K562 (cell line): ENCODE data around the gene PPP1R3A. TPM values are rescaled to one million over a fixed set of nuclear protein-coding genes. Genes with fewer than 3 reads are reported as not detected.

Experiments used
- ZNF436 ChIP-seq: fragments of 250-450, 450-650 bp; sonication (Bioruptor Pico); formaldehyde crosslinking; IDR thresholded peaks from 2 replicates; pipeline ENCODE4 v1.7.0; 2020; ENCODE audit warnings: mild to moderate bottlenecking
- polyA plus RNA-seq, 8 experiments: library from polyadenylated mRNA; depleted of rRNA in 4 of 8; stranded (reverse) in 5 of 8; unstranded in 3 of 8; fragments of >200 nt; fragmentation: Nextera tagmentation in 2 of 8; fragmentation: Illumina TruSeq in 1 of 8; extraction: Ambion mirVana in 2 of 8; extraction: Trizol in 1 of 8; gene quantifications; 2 replicates each; pipeline versions ENCODE4 v1.2.1 to v1.2.3, GENCODE V29; 2011 to 2014; ENCODE audit warnings: inconsistent platforms in 1 of 8, missing spikeins in 1 of 8
- total RNA-seq, 7 experiments: library from RNA; depleted of rRNA in 6 of 7; stranded (reverse); fragments of >200 nt in 6 of 7; fragmentation: Illumina TruSeq in 2 of 7; extraction: Trizol in 2 of 7; gene quantifications; 2 replicates each; pipeline versions ENCODE4 v1.2.1 to v1.2.3, GENCODE V29; 2011 to 2021; ENCODE audit warnings: low replicate concordance in 1 of 7
- TF ChIP-seq, protein P1 (sequence below), 2 experiments: fragments of 450-650 bp in 1 of 2; sonication (generic) in 1 of 2; formaldehyde crosslinking in 1 of 2; IDR thresholded peaks; 2 replicates each; pipeline versions ENCODE4 v1.7.1 to v1.9.0; 2016 to 2022; ENCODE audit warnings: inconsistent platforms in 1 of 2, mild to moderate bottlenecking in 1 of 2, missing genetic modification reagents in 1 of 2

The PPP1R3A gene
- total and polyA plus RNA-seq, 9 of the 15 experiments (the other 6 are each of a cell fraction or from before 2014, with no cell fraction given): 0.01 to 0.03 TPM; not detected in 7

DNA sequence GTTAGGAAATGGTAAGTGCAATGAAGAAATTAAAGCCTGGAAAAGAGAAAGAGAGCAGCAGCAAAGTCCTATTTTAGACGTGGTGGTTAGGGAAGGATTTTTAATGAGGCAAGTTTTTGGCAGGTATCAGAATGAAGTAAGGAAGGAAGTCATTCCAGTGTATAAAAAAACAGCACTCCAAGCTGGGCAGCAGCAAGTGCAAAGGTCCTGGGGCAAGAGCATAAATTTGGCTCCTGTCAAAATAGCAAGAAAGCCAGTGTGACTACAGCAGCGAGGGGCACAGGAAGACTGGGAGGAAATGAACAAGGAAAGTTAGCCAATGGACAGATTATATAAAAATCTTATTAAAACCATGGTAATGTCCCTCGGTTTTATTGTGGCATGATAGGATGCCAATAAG, 90.2 kb downstream of the PPP1R3A start (continued):
- TF ChIP-seq, protein P1, sequence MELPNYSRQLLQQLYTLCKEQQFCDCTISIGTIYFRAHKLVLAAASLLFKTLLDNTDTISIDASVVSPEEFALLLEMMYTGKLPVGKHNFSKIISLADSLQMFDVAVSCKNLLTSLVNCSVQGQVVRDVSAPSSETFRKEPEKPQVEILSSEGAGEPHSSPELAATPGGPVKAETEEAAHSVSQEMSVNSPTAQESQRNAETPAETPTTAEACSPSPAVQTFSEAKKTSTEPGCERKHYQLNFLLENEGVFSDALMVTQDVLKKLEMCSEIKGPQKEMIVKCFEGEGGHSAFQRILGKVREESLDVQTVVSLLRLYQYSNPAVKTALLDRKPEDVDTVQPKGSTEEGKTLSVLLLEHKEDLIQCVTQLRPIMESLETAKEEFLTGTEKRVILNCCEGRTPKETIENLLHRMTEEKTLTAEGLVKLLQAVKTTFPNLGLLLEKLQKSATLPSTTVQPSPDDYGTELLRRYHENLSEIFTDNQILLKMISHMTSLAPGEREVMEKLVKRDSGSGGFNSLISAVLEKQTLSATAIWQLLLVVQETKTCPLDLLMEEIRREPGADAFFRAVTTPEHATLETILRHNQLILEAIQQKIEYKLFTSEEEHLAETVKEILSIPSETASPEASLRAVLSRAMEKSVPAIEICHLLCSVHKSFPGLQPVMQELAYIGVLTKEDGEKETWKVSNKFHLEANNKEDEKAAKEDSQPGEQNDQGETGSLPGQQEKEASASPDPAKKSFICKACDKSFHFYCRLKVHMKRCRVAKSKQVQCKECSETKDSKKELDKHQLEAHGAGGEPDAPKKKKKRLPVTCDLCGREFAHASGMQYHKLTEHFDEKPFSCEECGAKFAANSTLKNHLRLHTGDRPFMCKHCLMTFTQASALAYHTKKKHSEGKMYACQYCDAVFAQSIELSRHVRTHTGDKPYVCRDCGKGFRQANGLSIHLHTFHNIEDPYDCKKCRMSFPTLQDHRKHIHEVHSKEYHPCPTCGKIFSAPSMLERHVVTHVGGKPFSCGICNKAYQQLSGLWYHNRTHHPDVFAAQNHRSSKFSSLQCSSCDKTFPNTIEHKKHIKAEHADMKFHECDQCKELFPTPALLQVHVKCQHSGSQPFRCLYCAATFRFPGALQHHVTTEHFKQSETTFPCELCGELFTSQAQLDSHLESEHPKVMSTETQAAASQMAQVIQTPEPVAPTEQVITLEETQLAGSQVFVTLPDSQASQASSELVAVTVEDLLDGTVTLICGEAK (IDR thresholded peaks at IDR 0.05): no peak
- TF ChIP-seq, protein P1 (CRISPR knock-in tag; IDR thresholded peaks at IDR 0.05): no peak
- TF ChIP-seq ZNF436 (CRISPR knock-in tag): no peak
